HepG2 (cell line): ENCODE results near the gene CDC34. TPM values are rescaled to one million over a fixed set of nuclear protein-coding genes. Genes with fewer than 3 reads are reported as not detected.

Experiments
- ATRX ChIP-seq: sonication (generic); formaldehyde crosslinking; IDR thresholded peaks from 2 replicates; pipeline ENCODE4 v1.4.0; 2020; ENCODE audit warnings: missing genetic modification reagents, borderline replicate concordance
- CBX5 ChIP-seq: sonication (generic); formaldehyde crosslinking; IDR thresholded peaks from 2 replicates; pipeline ENCODE4 v1.4.0; 2020; ENCODE audit warnings: missing genetic modification reagents, borderline replicate concordance
- CENPT ChIP-seq: sonication (generic); formaldehyde crosslinking; IDR thresholded peaks from 2 replicates; pipeline ENCODE4 v1.8.0; 2022; ENCODE audit warnings: low read depth, mild to moderate bottlenecking, moderate library complexity, missing genetic modification reagents
- ETV6 ChIP-seq: sonication (generic); formaldehyde crosslinking; conservative IDR thresholded peaks from 2 replicates; pipeline ENCODE4 v1.4.0; 2020; ENCODE audit warnings: missing genetic modification reagents
- FOXO1 ChIP-seq: sonication (generic); formaldehyde crosslinking; IDR thresholded peaks from 2 replicates; pipeline ENCODE4 v1.4.0; 2020; ENCODE audit warnings: missing genetic modification reagents
- HHEX ChIP-seq: IDR thresholded peaks from 2 replicates; pipeline ENCODE4 v1.6.1; 2016; ENCODE audit warnings: control low read depth
- JDP2 ChIP-seq: sonication (generic); formaldehyde crosslinking; IDR thresholded peaks from 2 replicates; pipeline ENCODE4 v1.8.1; 2022; ENCODE audit warnings: missing genetic modification reagents, borderline replicate concordance
- KLF13 ChIP-seq: sonication (generic); formaldehyde crosslinking; IDR thresholded peaks from 2 replicates; pipeline ENCODE4 v1.4.0; 2020; ENCODE audit warnings: mild to moderate bottlenecking, missing genetic modification reagents
- MED13 ChIP-seq: sonication (generic); formaldehyde crosslinking; IDR thresholded peaks from 2 replicates; pipeline ENCODE4 v1.5.0; 2020; ENCODE audit warnings: missing genetic modification reagents
- PHF5A ChIP-seq: IDR thresholded peaks from one replicate; pipeline ENCODE4 v1.6.1; 2018; ENCODE audit warnings: low read depth, missing genetic modification reagents; ENCODE audit not compliant: unreplicated experiment
- RCOR2 ChIP-seq: IDR thresholded peaks from 2 replicates; pipeline ENCODE4 v1.6.1; 2016; ENCODE audit warnings: missing biosample characterization, missing genetic modification reagents
- RERE ChIP-seq: IDR thresholded peaks from 2 replicates; pipeline ENCODE4 v1.6.1; 2016; ENCODE audit warnings: low read depth, missing genetic modification reagents, missing compliant biosample characterization
- SIX4 ChIP-seq: sonication (generic); formaldehyde crosslinking; IDR thresholded peaks from 2 replicates; pipeline ENCODE4 v1.4.0; 2020; ENCODE audit warnings: missing genetic modification reagents
- SMAD3 ChIP-seq: sonication (generic); formaldehyde crosslinking; IDR thresholded peaks from 2 replicates; pipeline ENCODE4 v1.4.0; 2020; ENCODE audit warnings: missing genetic modification reagents
- ZNF263 ChIP-seq: sonication (generic); formaldehyde crosslinking; IDR thresholded peaks from 2 replicates; pipeline ENCODE4 v1.4.0; 2020; ENCODE audit warnings: missing genetic modification reagents
- ZNF790 ChIP-seq: sonication (generic); formaldehyde crosslinking; IDR thresholded peaks from 2 replicates; pipeline ENCODE4 v1.8.0; 2022; ENCODE audit warnings: missing genetic modification reagents, mild to moderate bottlenecking, borderline replicate concordance
- ZNF879 ChIP-seq: sonication (generic); formaldehyde crosslinking; IDR thresholded peaks from 2 replicates; pipeline ENCODE4 v1.8.1; 2023; ENCODE audit warnings: missing genetic modification reagents
- polyA plus RNA-seq, 8 experiments: library from polyadenylated mRNA; depleted of rRNA in 3 of 8; stranded (reverse) in 7 of 8; unstranded in 1 of 8; fragments of >200 nt; fragmentation: Illumina TruSeq in 4 of 8; extraction: Trizol in 4 of 8; gene quantifications; 2 replicates each; pipeline versions ENCODE4 v1.2.1 to v1.2.3, GENCODE V29; 2011 to 2016; ENCODE audit warnings: low read depth in 4 of 8, missing spikeins in 1 of 8, mixed read lengths in 1 of 8; ENCODE audit not compliant: insufficient read depth in 1 of 8
- total RNA-seq, 5 experiments: library from RNA; depleted of rRNA; stranded (reverse); fragments of >200 nt; fragmentation: Illumina TruSeq; extraction: Trizol; gene quantifications; 2 replicates each; pipeline ENCODE4 v1.2.3, GENCODE V29; 2016; ENCODE audit warnings: low read depth in 1 of 5
- TF ChIP-seq, protein P1 (sequence below): IDR thresholded peaks from 2 replicates; pipeline ENCODE4 v1.6.1; 2012; ENCODE audit warnings: inconsistent platforms
- TF ChIP-seq, protein P2 (sequence below): sonication (generic); formaldehyde crosslinking; IDR thresholded peaks from 2 replicates; pipeline ENCODE4 v1.4.0; 2020; ENCODE audit warnings: missing genetic modification reagents
- TF ChIP-seq, protein P3 (sequence below): sonication (generic); formaldehyde crosslinking; IDR thresholded peaks from 2 replicates; pipeline ENCODE4 v1.4.0; 2020; ENCODE audit warnings: missing genetic modification reagents

Gene CDC34
- total and polyA plus RNA-seq, 2 of the 13 experiments (the other 11 are each of a cell fraction or from before 2014, with no cell fraction given): 138 to 150 TPM

GRCh38 chr19:485583-486236 is 45.9 kb upstream of the CDC34 start (continued):
- TF ChIP-seq KLF13 (CRISPR knock-in tag) (no peak), RCOR2 (peak; percentile 27; the same call in 1 of the 2 replicates), ETV6 (CRISPR knock-in tag) (no peak), HHEX (no peak), CBX5 (CRISPR knock-in tag) (no peak), ATRX (CRISPR knock-in tag) (no peak), ZNF263 (CRISPR knock-in tag) (peak; percentile 45; the same call in 1 of the 2 replicates), ZNF879 (CRISPR knock-in tag) (no peak), SIX4 (no peak), ZNF790 (no peak), RERE (CRISPR knock-in tag) (no peak), MED13 (no peak), JDP2 (no peak), FOXO1 (CRISPR knock-in tag) (no peak; the same call in 1 of the 2 replicates), PHF5A (CRISPR knock-in tag) (no peak), CENPT (CRISPR knock-in tag) (no peak), SMAD3 (no peak)
- TF ChIP-seq, protein P1, sequence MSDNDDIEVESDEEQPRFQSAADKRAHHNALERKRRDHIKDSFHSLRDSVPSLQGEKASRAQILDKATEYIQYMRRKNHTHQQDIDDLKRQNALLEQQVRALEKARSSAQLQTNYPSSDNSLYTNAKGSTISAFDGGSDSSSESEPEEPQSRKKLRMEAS: peak; percentile 46; the same call in 1 of the 2 replicates
- TF ChIP-seq, protein P2, sequence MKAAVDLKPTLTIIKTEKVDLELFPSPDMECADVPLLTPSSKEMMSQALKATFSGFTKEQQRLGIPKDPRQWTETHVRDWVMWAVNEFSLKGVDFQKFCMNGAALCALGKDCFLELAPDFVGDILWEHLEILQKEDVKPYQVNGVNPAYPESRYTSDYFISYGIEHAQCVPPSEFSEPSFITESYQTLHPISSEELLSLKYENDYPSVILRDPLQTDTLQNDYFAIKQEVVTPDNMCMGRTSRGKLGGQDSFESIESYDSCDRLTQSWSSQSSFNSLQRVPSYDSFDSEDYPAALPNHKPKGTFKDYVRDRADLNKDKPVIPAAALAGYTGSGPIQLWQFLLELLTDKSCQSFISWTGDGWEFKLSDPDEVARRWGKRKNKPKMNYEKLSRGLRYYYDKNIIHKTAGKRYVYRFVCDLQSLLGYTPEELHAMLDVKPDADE (CRISPR knock-in tag): no peak
- TF ChIP-seq, protein P3, sequence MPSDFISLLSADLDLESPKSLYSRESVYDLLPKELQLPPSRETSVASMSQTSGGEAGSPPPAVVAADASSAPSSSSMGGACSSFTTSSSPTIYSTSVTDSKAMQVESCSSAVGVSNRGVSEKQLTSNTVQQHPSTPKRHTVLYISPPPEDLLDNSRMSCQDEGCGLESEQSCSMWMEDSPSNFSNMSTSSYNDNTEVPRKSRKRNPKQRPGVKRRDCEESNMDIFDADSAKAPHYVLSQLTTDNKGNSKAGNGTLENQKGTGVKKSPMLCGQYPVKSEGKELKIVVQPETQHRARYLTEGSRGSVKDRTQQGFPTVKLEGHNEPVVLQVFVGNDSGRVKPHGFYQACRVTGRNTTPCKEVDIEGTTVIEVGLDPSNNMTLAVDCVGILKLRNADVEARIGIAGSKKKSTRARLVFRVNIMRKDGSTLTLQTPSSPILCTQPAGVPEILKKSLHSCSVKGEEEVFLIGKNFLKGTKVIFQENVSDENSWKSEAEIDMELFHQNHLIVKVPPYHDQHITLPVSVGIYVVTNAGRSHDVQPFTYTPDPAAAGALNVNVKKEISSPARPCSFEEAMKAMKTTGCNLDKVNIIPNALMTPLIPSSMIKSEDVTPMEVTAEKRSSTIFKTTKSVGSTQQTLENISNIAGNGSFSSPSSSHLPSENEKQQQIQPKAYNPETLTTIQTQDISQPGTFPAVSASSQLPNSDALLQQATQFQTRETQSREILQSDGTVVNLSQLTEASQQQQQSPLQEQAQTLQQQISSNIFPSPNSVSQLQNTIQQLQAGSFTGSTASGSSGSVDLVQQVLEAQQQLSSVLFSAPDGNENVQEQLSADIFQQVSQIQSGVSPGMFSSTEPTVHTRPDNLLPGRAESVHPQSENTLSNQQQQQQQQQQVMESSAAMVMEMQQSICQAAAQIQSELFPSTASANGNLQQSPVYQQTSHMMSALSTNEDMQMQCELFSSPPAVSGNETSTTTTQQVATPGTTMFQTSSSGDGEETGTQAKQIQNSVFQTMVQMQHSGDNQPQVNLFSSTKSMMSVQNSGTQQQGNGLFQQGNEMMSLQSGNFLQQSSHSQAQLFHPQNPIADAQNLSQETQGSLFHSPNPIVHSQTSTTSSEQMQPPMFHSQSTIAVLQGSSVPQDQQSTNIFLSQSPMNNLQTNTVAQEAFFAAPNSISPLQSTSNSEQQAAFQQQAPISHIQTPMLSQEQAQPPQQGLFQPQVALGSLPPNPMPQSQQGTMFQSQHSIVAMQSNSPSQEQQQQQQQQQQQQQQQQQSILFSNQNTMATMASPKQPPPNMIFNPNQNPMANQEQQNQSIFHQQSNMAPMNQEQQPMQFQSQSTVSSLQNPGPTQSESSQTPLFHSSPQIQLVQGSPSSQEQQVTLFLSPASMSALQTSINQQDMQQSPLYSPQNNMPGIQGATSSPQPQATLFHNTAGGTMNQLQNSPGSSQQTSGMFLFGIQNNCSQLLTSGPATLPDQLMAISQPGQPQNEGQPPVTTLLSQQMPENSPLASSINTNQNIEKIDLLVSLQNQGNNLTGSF (CRISPR knock-in tag): no peak
